Measurements from ENCODE around the gene CACNA1I. TPM values are rescaled to one million over a fixed set of nuclear protein-coding genes. Genes with fewer than 3 reads are reported as not detected.

CACNA1I gene
- total RNA-seq, 1 donor from 2014 or later: 0.10 TPM

- DNase-seq (ENCODE audit: low read depth): no peak
Observed at GRCh38 chr22:39623603-39624500, 53.3 kb downstream of the CACNA1I start.

DNA sequence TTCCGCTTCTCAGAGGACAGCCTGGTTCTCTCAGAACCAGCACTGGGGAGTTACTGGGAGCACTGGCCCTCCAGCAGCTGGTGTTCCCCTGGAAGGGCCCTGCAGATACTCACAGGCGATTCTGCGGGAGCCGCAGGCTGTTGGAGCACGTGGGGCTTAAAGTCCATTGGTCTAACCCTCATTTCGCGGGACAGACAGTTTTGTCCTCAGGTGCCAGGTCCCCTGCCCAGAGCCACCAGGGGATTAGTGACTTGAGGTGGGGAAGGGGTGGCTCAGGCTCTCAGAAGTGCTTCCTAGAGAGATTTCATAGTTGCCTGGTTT is 53.9 kb downstream of the CACNA1I start:
- DNase-seq (ENCODE audit: low read depth): no peak

DNA sequence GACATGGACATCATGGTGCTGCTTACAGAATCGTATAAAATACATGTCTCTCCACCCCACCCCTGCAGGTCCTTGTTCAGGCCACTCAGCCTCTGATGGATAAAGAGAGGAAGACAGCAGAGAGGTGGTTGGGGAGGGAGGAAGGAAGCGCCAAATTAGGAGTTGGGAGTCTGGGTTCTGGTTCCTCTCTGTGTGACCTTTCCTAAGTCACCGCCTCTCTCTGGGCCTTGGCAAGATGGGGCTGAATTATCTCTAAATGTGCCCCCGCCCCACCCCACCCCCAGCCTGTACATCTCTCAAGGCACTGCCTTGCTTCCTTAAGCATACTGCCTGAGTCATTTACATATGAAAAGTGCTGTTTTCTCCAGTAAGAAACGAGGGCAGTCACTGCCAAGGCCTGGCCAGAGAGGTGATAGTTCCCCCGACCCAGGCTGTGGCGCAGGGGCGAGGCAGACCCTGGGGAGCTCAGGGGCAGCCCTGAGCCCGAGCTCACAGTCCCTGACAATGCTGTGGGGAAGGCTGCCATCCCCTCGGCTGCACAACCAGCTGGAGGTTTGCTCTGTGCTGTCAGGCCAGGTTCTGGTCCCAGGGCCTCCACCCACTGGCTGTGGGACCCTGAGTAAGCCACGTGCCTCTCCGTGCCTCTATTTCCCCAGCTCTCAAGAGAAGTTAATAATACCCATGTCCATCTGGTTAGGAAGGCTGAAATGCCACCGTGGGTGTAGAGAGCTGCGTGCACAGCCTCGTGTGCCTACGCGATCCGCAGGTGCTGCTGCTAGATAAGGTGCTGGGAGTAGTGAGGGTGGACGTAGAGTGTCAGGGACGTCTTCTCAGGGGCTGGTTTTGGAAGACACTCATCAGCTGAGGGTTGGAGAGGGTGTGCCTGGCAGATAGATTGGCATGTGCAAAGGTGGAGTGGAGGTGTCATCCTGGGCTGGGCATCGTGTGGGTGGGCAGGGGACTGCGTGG is 55.3 kb downstream of the CACNA1I start:
- no peak for DNase-seq (ENCODE audit: low read depth)

DNA sequence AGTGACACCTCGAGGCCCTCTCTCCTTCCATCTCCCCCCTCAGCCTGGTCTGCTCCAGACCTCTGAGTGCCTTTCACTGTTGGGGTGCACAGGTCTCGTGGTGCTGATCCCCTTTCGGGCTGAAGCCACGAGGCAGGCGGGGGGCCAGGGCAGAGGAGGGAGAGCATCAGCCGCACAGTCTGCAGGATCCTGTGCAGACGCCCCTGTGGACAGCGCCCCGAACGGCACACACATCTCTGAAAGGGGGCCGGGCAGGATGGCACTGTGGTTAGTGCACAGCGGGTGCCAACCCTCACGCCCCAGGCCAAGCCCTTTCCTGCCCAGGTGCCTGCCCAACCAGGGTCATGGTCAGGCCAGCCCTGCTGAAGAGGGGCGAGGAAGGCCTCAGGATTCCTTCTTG is 56.7 kb downstream of the CACNA1I start:
- DNase-seq (ENCODE audit: low read depth): no peak

GRCh38 chr22:39627865-39628562 is 57.5 kb downstream of the CACNA1I start:
- DNase-seq (ENCODE audit: low read depth): no peak

- DNase-seq (ENCODE audit: low read depth): no peak
Observed at GRCh38 chr22:39628563-39629080, 58.1 kb downstream of the CACNA1I start.

- no peak for DNase-seq (ENCODE audit: low read depth)
Observed at GRCh38 chr22:39629851-39630250, 59.3 kb downstream of the CACNA1I start.

GRCh38 chr22:39630721-39631120 is 60.2 kb downstream of the CACNA1I start:
- DNase-seq (ENCODE audit: low read depth): no peak

- no peak for DNase-seq (ENCODE audit: low read depth)
Observed at GRCh38 chr22:39631381-39632286, 61.1 kb downstream of the CACNA1I start.

- peak; percentile 88 for DNase-seq (ENCODE audit: low read depth)
Observed at GRCh38 chr22:39634530-39635405, 64.2 kb downstream of the CACNA1I start.

- no peak for DNase-seq (ENCODE audit: low read depth)
Observed at GRCh38 chr22:39635719-39636118, 65.2 kb downstream of the CACNA1I start.

- no peak for DNase-seq (ENCODE audit: low read depth)
Observed at GRCh38 chr22:39638958-39639357, 68.4 kb downstream of the CACNA1I start.

DNA sequence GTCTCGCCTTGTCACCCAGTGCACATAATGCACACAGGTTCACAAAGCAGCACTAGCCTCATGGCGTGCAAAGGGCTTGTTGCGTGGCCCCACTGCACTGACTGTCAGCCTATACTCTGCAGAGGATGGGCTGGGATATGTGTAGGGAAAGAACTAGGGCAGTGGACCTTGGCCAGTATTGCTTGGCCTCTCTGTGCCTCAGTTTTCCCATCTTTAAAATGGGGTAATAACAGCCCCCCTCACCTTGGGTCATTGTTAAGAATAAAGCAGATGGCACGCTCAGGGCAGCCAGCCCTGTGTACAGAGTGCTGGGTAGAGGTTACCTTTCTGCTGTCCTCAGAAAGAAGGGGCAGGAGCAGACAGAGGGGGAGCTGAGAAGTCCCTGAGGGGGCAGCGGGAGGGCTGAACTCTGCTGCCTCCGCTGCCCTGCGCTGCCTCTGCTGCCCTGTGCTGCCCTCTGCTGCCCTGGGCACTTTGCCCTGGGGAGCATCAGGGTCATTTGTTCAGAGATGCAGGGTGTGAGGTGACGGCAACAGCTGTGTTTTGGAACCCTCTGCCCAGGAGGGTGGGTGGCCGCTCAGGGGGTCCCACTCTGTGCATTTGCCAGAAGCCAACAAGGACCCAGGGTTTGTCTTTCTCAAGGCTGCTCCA is 71.2 kb downstream of the CACNA1I start:
- no peak for DNase-seq (ENCODE audit: low read depth)

GRCh38 chr22:39643311-39644083 is 72.9 kb downstream of the CACNA1I start:
- DNase-seq (ENCODE audit: low read depth): no peak

GRCh38 chr22:39645532-39645931 is 75.0 kb downstream of the CACNA1I start:
- DNase-seq (ENCODE audit: low read depth): no peak

DNA sequence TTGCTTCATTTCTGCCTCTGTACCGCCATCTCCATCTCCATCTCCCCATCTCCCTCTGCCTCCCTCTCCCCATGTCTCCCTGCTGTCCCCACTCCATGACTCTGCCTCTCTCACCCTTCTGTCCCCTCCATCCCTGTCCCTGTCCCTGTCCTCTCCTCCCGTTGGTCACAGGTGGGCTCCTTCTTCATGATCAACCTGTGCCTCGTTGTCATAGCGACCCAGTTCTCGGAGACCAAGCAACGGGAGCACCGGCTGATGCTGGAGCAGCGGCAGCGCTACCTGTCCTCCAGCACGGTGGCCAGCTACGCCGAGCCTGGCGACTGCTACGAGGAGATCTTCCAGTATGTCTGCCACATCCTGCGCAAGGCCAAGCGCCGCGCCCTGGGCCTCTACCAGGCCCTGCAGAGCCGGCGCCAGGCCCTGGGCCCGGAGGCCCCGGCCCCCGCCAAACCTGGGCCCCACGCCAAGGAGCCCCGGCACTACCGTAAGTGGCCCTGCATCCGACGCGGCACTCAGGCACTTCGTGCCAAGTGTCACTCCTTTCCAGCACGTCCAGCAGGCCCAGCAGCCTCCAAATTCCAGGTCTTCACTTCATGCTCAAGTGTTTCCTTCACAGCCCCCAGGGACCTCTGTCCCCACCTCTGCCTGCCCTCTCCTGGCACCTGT is 76.0 kb downstream of the CACNA1I start:
- DNase-seq (ENCODE audit: low read depth): no peak

- DNase-seq (ENCODE audit: low read depth): no peak
Observed at GRCh38 chr22:39647836-39648629, 77.5 kb downstream of the CACNA1I start.
